ENCODE results near the gene CD22. TPM values are rescaled to one million over a fixed set of nuclear protein-coding genes. Genes with fewer than 3 reads are reported as not detected.

Gene CD22
- total RNA-seq, 1 donor from 2014 or later, result 19.1 TPM

- intact Hi-C loops (cut with DNase I), result no loop called here
- no peak for TF ChIP-seq CTCF (IDR thresholded peaks at IDR 0.05)
- Histone ChIP-seq H3K27ac (no peak overlapping the region), H3K36me3 (no peaks in the 10 kb centered on the region), H3K4me3 (no peak overlapping the region), H3K9me3 (no peaks in the 10 kb centered on the region), H3K27me3 (ENCODE audit: low read depth) (peaks cover 7% of the 10 kb centered on the region), H3K4me1 (no peaks in the 10 kb centered on the region)
- DNase-seq (no peak), ATAC-seq (no peak)
Observed at GRCh38 chr19:35337984-35338296, 9.0 kb downstream of the CD22 start.

- DNase-seq (peak; percentile 19), ATAC-seq (no peak)
- H3K27me3 ChIP-seq (ENCODE audit: low read depth), result no peaks in the 10 kb centered on the region
- H3K4me1 ChIP-seq, result no peaks in the 10 kb centered on the region
- TF ChIP-seq CTCF (IDR thresholded peaks at IDR 0.05), result no peak
- H3K4me3 ChIP-seq, result no peak overlapping the region
- H3K9me3 ChIP-seq, result no peaks in the 10 kb centered on the region
- intact Hi-C loops (cut with DNase I), result no loop called here
- no peak overlapping the region for H3K27ac ChIP-seq
- H3K36me3 ChIP-seq, result no peaks in the 10 kb centered on the region
Observed at GRCh38 chr19:35340431-35340830, 11.4 kb downstream of the CD22 start.

- intact Hi-C loops (cut with DNase I), result no loop called here
- no peaks in the 10 kb centered on the region for H3K4me1 ChIP-seq
- H3K4me3 ChIP-seq, result no peak overlapping the region
- DNase-seq (peak; percentile 26), ATAC-seq (no peak)
- no peaks in the 10 kb centered on the region for H3K27me3 ChIP-seq (ENCODE audit: low read depth)
- no peaks in the 10 kb centered on the region for H3K36me3 ChIP-seq
- H3K27ac ChIP-seq, result no peak overlapping the region
- TF ChIP-seq CTCF (IDR thresholded peaks at IDR 0.05), result no peak
- no peaks in the 10 kb centered on the region for H3K9me3 ChIP-seq
Observed at GRCh38 chr19:35341006-35341405, 12.0 kb downstream of the CD22 start.

- Histone ChIP-seq H3K27me3 (ENCODE audit: low read depth) (no peaks in the 10 kb centered on the region), H3K4me1 (peaks cover 2% of the 10 kb centered on the region), H3K36me3 (no peaks in the 10 kb centered on the region), H3K27ac (no peak overlapping the region), H3K4me3 (no peak overlapping the region), H3K9me3 (no peaks in the 10 kb centered on the region)
- DNase-seq (peak; percentile 35), ATAC-seq (no peak)
- no peak for TF ChIP-seq CTCF (IDR thresholded peaks at IDR 0.05)
- intact Hi-C loops (cut with DNase I), result no loop called here
Observed at GRCh38 chr19:35341565-35342225, 12.7 kb downstream of the CD22 start.

- TF ChIP-seq CTCF (IDR thresholded peaks at IDR 0.05), result no peak
- Histone ChIP-seq H3K27ac (no peak overlapping the region), H3K36me3 (no peaks in the 10 kb centered on the region), H3K4me1 (peaks cover 10% of the 10 kb centered on the region), H3K9me3 (no peaks in the 10 kb centered on the region), H3K27me3 (ENCODE audit: low read depth) (no peaks in the 10 kb centered on the region), H3K4me3 (no peak overlapping the region)
- ATAC-seq (no peak), DNase-seq (peak; percentile 5)
- intact Hi-C loops (cut with DNase I), result no loop called here
Observed at GRCh38 chr19:35342430-35342829, 13.4 kb downstream of the CD22 start.

All from lower lobe of right lung (tissue), 2 donors.